ENCODE data around the gene CHMP4B.

The CHMP4B gene

GRCh38 chr20:33810885-33811775, at the start of gene CHMP4B:
TSS of gene CHMP4B (plus strand) at chr20:33811348. CDS start at chr20:33811469, 121 bp downstream.
- DNase-seq = peak; percentile 95 to 99 (median 97)

GRCh38 chr20:33761698-33762250, 49.4 kb upstream of the CHMP4B start:
- DNase-seq = no peak

- DNase-seq = no peak
Measured at GRCh38 chr20:33765099-33765498, 46.0 kb upstream of the CHMP4B start.

GRCh38 chr20:33765592-33765991, 45.6 kb upstream of the CHMP4B start:
- no peak for DNase-seq

- no peak for DNase-seq
Measured at GRCh38 chr20:33766686-33767085, 44.5 kb upstream of the CHMP4B start.

- DNase-seq = no peak
Measured at GRCh38 chr20:33767777-33768138, 43.4 kb upstream of the CHMP4B start.

GRCh38 chr20:33769043-33769442, 42.1 kb upstream of the CHMP4B start:
- DNase-seq = no peak

GRCh38 chr20:33770005-33770404, 41.1 kb upstream of the CHMP4B start:
- DNase-seq = no peak

GRCh38 chr20:33771938-33772337, 39.2 kb upstream of the CHMP4B start:
- DNase-seq = no peak

GRCh38 chr20:33772439-33772838, 38.7 kb upstream of the CHMP4B start:
- DNase-seq = no peak

GRCh38 chr20:33773412-33774089, 37.6 kb upstream of the CHMP4B start:
- no peak for DNase-seq

GRCh38 chr20:33777816-33778215, 33.3 kb upstream of the CHMP4B start:
- DNase-seq = no peak

GRCh38 chr20:33781133-33781532, 30.0 kb upstream of the CHMP4B start:
- DNase-seq = no peak

GRCh38 chr20:33781945-33782344, 29.2 kb upstream of the CHMP4B start:
- no peak for DNase-seq

- no peak for DNase-seq
Measured at GRCh38 chr20:33783256-33783655, 27.9 kb upstream of the CHMP4B start.

GRCh38 chr20:33783818-33784217, 27.3 kb upstream of the CHMP4B start:
- no peak for DNase-seq

- no peak for DNase-seq
Measured at GRCh38 chr20:33784225-33784624, 26.9 kb upstream of the CHMP4B start.

- no peak for DNase-seq
Measured at GRCh38 chr20:33785503-33785902, 25.6 kb upstream of the CHMP4B start.

- no peak for DNase-seq
Measured at GRCh38 chr20:33787253-33787891, 23.8 kb upstream of the CHMP4B start.

GRCh38 chr20:33788351-33789049, 22.6 kb upstream of the CHMP4B start:
- no peak for DNase-seq

GRCh38 chr20:33789109-33789857, 21.9 kb upstream of the CHMP4B start:
- no peak for DNase-seq

- DNase-seq = no peak
Measured at GRCh38 chr20:33789858-33790182, 21.3 kb upstream of the CHMP4B start.

Data from stimulated activated naive CD4-positive, alpha-beta T cell (primary cell).